Right lung (tissue), 10 donors: ENCODE measurements around the gene MTERF1. TPM values are rescaled to one million over a fixed set of nuclear protein-coding genes. Genes with fewer than 3 reads are reported as not detected.
"Not testable (repeated sequence)": the region's sequence is repeated elsewhere in the genome, so short reads cannot be mapped to it uniquely, and the experiment has no call there.

Experiments used
- DNase-seq, 2 donors: peaks; one replicate each; pipeline ENCODE4 v3.0.0-alpha.2; 2013
- long read RNA-seq, 8 donors: transcript quantifications; one replicate each; lab custom pipeline, GENCODE V29; 2026
- polyA plus RNA-seq, 5 donors: library from polyadenylated mRNA; unstranded; fragments of 120-200 nt; gene quantifications; one replicate each; pipeline versions ENCODE4 v1.2.1 to v1.2.3, GENCODE V29; 2013; ENCODE audit warnings: inconsistent platforms in 1 of 5, low replicate concordance in 1 of 5; ENCODE audit not compliant: insufficient read length in 5 of 5, insufficient read depth in 1 of 5

MTERF1 gene, protein sequence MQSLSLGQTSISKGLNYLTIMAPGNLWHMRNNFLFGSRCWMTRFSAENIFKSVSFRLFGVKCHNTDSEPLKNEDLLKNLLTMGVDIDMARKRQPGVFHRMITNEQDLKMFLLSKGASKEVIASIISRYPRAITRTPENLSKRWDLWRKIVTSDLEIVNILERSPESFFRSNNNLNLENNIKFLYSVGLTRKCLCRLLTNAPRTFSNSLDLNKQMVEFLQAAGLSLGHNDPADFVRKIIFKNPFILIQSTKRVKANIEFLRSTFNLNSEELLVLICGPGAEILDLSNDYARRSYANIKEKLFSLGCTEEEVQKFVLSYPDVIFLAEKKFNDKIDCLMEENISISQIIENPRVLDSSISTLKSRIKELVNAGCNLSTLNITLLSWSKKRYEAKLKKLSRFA
- polyA plus RNA-seq: 10 to 100 TPM; 14.6 to 24.7 (median 21.6) TPM
- long read RNA-seq, donor 1, transcript MTERF1-201 (3 exons, 1,997 nt): major isoform, 5 of 8 reads
- long read RNA-seq, donor 1, partial matches to known transcripts: 0 of 8 reads
- long read RNA-seq, donor 1, other reads (novel, unspliced or antisense): 0 of 8 reads
- long read RNA-seq, donor 2, transcript MTERF1-201 (3 exons, 1,997 nt): major isoform, 7 of 10 reads
- long read RNA-seq, donor 2, partial matches to known transcripts: 0 of 10 reads
- long read RNA-seq, donor 2, other reads (novel, unspliced or antisense): 0 of 10 reads
- long read RNA-seq, donor 3, partial matches to known transcripts: 0 of 6 reads
- long read RNA-seq, donor 3, other reads (novel, unspliced or antisense): 0 of 6 reads
- long read RNA-seq, donor 4, partial matches to known transcripts: 0 of 4 reads
- long read RNA-seq, donor 4, other reads (novel, unspliced or antisense): 0 of 4 reads
- long read RNA-seq, donor 5, partial matches to known transcripts: 0 of 4 reads
- long read RNA-seq, donor 5, other reads (novel, unspliced or antisense): 0 of 4 reads
- long read RNA-seq, donor 6, partial matches to known transcripts: 0 of 6 reads
- long read RNA-seq, donor 6, other reads (novel, unspliced or antisense): 0 of 6 reads
- long read RNA-seq, donor 7, partial matches to known transcripts: 0 of 6 reads
- long read RNA-seq, donor 7, other reads (novel, unspliced or antisense): 0 of 6 reads
- long read RNA-seq, donor 8, partial matches to known transcripts: 0 of 3 reads
- long read RNA-seq, donor 8, other reads (novel, unspliced or antisense): 0 of 3 reads

DNA sequence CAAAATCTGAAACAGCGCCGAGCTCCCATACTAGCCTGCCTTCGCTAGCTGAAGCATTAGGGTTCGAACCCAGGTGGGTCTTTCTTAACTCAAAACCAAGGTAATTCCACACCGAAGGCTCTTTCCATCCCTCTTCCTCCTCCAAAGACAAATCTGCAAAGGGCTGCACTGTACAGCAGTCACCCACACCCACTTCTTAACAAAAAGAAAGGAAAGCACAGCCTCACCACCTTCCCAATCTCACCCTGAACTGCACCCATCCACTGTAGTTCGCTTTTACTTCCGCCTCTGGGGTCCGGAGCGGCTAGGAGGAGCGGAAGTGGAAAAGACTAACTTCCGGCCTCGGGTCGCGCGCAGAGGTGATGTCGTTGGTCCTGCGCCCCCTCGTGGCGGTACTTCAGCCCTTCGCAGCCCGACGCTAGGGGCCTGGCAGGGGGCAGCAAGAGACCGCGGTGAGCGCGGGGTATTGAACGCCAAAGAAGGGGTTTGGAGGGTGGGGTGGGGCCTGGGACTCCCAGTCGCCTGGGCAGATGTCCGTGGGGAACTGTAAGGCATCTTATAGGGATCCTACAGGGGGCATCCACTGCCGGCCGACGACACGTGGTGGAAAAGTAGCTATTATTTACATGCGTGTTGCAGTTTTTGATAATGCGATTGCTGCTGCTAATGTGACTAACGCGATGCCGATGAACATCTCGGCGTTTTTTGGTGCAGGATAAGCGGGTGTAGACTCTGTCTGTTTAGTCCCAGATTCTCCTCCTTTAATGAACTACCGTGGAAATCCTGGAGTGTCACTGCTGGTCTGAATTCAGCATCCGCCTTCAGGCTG, at the start of gene MTERF1:
Gene MTERF1, minus strand, starts transcription at position 290 of the 829 bp plus-strand sequence. CDS start 619 bp downstream, outside the sequence.
- DNase-seq: peak; percentile 94

DNA sequence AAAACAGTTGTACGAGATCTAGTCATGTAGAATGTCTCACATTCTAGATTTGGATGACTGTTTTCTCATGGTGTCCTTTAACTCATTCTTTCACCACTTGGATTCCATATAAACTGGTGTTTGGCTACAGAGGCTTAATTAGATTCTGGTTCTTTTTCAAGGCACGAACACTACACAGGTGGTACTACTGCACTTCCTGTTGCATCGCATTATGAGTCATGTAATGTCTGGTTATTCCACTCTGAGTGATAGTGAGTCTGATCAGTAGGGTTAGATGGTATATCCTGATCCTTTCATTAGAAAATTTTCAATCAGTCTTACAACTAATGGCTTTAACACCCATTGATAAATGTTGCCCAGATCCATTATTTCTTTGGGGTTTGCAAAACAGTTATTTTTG, 49.0 kb upstream of the MTERF1 start:
- DNase-seq: no peak

DNA sequence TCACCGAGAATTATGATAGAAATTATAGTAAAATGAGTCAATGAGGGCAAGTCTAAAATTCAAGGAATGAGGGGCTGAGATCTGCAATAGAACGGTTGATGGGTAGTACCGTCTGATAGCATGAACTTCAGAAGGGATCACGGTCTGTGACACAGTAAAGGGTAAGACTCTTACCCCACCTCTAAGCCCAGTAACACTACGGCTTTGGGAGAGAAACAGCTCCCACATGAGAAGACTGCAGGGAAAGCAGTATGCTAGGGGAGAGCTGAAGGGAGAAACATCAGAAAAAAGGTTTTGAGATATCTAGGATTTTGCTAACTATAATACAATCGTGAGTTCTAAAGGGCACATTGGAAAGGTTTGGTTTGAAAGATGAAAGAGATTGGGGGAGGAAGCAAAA, 47.4 kb upstream of the MTERF1 start:
- DNase-seq: no peak

DNA sequence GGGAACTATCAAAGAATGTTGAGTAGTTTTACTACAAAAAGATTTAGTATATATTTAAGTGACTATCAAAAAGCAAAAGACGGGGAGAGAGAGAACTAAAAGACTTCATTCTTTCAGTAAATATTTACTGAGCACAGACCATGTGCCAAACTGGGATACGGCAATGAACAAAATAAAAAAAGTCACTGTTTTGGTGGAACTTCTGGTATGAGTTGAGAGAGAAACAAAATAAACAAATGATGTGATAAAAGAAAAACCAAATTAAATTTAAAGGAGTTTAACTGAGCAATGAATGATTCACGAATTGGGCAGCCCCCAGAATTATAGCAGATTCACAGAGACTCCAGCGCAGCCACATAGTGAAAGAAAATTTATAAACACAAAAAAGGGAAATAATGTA, 42.4 kb upstream of the MTERF1 start:
- DNase-seq: no peak

DNA sequence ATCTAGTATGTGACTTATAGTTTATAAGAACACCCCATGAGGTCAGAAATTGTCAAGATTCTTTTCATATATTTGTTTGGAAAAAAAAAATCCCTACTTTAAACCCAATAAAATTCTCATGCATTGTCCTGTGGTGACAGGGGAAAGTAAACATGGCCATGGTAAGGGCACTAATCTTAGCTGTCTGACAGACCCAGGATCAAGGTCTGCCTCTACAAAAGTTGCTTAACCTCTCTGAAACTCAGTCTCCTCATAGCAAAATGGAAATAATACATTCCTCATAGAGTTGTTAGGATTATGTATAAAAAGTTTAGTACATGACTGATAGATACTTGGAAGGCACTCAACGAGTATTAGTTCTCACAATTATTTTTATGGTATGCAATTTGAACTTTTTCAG, 37.9 kb upstream of the MTERF1 start:
- DNase-seq: no peak

DNA sequence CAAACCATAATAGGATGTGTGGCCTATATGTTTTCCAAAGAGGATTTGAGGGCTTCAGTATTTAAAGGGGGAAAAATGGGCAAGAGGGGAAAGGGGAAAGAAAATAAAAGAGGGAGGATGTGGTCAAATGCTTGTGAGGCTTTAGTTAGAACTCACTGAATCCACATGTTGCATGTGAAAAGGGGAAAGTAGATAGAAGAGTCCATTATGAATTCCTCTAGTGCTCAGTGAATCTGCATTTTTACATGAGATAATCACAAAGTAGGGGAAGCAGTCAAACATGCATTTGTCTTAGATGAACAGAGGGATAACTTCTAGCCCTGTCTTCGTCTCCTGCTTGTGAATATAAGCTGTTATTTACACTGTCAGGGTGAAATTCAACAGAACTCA, 35.5 kb upstream of the MTERF1 start:
- DNase-seq: no peak

DNA sequence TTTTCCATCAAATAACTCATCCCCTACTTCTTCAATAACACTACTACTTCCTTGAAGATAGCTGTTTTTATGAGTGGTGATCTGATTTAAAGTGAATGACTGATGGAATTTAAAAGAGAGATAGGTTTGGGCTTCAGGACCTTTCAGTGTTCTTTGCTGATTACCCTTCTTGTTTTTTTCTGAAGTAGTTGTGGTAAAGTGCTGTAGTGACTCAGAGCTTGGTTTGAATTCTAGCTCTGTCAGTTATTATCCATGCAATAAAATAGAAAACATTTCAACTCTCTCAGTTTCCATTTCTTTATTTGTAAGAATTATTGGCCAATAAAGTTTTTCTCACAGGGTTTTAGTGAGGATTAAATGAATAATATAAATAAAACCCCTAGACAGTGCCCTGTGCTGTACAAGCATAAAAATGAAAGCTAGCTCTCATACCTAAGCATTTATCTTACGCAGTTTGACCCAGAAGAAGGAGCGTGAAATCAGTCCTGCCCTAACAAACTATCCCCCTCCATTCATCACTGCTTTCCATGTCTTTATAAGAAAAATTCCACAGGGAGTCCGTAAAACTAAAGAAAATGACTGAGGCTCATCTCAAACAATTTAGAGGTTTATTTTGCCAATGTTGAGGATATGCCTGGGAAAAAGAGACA, 35.0 kb upstream of the MTERF1 start:
- DNase-seq: no peak

DNA sequence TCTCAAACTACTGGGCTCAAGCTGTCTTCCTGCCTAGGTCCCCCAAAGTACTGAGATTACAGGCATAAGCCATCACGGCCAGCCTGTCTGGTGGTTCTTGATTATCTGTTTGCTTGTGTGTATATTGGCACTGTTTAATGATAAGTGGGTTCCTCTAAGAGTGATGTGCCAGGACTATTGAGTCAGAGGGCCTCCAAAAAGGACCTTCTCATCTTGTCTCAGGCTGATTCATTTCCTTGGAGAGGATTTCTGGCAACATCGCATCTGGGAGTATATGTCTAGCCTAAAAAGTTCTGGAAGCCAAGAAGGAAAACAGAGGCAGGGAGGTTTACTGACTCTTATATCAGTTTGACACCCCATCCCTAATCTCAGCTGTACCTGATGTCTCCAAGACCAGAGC, 33.1 kb upstream of the MTERF1 start:
- DNase-seq: no peak

DNA sequence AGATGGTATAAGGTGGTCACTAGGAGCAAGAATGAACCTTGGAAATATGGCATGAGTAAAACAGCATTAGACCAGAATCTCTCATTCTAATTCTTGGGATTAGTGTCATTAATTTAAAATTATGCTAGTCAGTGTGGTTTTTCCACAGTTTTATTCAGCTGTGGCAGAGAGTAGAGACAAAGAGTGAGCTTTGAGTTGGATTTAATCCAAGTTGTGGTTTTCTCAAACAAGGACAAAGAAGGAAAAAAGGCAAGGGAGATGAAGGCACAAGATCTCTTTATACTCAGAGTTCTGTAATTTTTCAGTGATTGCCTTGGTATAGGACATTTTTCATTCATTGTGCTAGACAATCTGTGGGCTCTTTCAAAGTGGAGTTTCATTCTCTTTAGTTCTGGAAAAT, 32.0 kb upstream of the MTERF1 start:
- no peak for DNase-seq

DNA sequence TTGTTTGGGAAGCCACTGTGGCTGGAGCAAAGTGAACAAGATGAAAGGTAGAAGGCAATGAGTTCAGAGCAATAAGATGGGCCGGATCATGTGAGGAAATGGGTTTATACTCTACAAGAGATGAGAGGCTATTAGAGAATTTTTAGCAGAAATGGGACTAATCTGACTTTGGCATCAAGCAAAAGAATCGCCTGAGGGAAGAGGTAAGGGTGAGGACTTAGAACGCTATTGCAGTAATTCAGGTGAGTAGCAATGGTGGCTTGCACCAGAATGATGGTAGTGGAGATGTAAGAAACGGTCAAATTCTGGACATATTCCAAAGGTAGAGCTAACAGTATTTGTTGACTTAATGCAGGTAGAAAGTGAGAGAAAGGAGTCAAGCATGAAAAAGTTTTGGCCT, 30.6 kb upstream of the MTERF1 start:
- DNase-seq: no peak

DNA sequence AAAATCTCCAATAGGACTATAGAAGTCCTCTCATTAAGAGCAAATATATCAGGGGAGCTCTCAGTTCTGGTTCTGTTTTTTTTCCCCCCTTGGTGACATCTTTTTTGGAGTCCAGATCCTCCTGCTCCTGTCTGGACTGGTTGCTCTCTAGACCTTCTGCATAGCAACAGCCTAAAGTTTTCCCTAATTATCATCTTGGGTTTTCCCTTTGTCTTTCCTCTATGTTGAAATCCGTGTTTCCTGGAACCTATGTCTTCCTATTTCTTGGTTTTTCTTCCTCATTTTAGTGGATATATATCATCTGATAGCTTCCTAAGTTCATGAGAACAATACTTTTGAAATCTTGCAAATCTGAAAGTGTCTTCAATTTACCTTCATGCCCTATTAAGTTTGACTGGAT, 29.7 kb upstream of the MTERF1 start:
- DNase-seq: no peak

DNA sequence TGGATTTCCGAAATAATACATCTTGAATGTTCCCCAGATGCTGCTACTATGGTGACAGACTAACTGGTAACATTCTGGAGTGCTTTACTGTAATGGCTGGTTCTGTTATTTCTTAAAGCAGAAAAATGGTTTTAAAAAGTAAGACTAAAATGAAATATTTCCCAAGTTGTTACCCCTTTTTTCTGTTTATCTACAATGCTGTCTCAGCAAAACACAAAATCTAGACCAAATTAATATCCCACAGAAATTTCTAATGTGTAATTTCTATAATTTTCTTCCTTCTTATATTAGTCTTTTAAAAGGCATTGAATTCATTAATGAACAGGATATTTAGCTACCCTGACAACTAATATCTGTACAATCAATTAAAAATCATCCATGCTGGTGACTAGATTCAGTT, 19.1 kb upstream of the MTERF1 start:
- DNase-seq: no peak

DNA sequence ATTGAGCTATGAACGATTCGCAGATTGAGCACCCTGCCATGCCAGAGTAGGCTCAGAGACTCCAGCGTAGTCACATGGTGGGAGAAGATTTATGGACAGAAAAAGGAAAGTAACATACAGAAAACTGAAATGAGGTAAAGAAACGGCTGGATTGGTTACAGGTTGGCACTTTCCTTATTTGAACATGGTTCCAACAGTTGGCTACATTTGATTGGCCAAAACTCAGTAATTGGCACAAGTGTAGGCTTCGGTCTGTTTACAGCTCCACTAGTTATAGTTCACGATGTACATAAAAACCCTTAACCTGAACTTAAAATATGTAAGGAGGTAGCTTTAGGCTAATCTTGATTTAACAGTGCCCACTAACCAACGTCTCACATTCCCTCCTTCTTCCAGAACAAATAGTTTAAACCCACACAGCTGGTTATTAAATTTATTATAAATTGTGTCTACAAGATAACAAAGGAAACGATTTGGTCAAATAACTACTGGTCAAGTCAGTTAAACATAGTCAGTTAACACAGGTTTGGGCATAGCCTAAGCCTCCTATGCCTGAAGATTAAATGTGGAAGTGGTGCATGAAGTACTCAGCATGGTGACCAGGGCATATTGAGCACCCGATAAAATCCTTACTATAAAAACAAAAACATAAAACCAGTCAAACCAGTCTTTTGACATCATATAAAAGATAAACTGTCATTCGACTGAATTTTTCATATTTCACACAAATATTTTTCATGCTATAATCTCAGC, 17.9 kb upstream of the MTERF1 start:
- DNase-seq: no peak

DNA sequence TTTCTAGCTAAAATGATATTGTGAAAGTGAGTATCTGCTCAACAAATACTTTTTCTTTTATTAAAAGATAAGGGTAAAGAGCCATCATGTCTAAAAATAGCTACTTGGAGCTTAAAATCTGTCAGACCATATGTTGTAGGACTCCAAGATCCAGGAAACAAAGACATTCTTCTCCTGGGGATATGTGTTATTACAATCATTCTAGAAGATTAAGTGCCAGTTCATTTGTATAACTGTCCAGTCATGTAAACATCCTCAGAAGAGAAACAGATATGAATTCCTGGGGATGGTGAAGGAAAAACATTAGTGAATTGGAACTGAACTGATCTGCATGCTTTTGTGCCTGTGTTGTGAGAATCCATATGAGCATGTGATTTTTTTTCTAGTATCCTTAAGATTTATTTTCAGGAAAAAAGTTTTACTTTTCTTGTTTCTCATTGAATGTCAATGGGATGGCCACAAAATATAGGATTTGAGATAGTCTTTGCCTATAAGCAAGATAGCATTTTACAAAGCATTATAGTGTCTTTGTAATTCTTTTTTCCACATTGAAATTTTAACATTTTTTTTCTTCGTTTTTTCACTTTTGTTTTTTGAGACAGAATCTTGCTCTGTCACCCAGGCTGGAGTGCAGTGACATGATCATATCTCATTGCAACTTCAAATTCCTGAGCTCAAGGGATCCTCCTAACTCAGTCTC, 14.4 kb upstream of the MTERF1 start:
- peak; percentile 20 to 21 for DNase-seq

DNA sequence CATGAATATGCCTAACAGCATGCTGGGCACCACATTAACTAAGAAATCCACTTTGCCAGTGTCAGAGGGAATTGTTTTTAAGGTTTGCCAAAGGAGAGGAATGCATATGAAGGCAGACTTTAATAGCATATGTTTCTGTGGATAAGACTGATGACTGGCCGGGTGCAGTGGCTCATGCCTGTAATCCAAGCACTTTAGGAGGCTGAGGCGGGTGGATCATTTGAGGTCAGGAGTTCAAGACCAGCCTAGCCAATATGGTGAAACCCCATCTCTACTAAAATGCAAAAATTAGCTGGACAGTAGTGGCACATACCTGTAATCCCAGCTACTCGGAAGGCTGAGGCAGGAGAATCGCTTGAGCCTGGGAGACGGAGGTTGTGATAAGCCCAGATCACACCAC, 13.2 kb upstream of the MTERF1 start:
- DNase-seq: not testable (repeated sequence)

DNA sequence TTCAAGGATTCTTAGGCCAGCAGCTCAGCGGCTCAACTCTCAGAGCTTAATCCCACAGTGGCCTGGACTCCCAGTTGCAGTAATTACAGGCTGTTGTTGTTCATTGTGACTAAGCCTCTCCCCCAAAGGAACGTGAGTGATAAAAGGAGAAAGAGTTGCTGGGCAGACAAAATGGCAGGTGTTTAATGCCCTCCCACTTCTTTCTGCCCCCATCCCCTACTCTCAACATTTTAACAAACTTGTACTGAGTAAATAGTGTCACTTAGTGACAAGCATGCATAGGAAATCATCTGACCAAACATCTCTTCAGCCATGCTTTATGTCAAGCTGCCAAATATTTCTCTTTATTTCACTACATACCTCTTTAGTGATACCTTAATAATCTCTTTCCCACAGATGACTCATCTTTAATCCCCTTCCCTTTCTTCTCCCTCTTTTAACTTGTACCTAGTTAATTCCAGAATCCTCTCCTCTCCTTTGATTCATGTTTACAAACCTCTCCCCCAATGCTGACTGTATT, 12.4 kb upstream of the MTERF1 start:
- DNase-seq: no peak

DNA sequence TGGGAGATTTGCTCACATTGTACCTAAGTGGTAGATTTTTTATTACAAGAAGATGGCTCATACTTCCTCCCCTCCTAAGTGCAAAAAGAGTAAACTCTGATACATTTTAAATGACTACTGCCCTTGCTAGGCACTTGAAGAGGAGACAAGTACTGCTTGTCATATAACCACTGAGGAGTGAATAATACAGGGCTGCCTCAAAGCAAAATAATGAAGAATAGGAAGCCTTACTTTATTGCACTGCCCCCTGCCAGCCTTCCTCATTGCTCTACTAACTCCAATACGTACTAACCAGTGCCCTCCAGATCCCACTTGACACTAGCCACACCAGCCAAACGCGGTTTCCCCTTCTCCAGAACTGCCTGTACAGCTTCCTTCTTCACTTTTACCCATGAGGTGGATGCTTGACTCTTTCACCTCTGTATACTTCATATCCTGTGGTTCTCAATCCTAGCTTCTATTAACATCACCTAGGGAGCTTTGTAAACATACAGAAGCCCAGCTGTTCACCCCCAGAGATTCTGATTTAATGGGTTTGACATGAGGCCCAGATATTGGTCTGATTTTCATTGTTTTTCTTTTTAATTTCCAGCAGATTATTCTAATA, 11.7 kb upstream of the MTERF1 start:
- DNase-seq: no peak
